Activated CD8-positive, alpha-beta memory T cell treated with anti-CD3 and anti-CD28 coated beads, Interleukin-2, amount 50 U/mL, for 1 hour (primary cell): ENCODE measurements around the gene KLK11.

Experiments used
- DNase-seq: peaks from one replicate; pipeline ENCODE4 v3.0.0-alpha.2; 2020; ENCODE audit errors: extremely low read depth

KLK11 gene

GRCh38 chr19:51026554-51026831 is at the start of gene KLK11:
KLK11 (minus strand) TSS chr19:51026616; CDS start chr19:51025631, 985 bp downstream.
- DNase-seq: no peak

- no peak for DNase-seq
Measured at GRCh38 chr19:51075998-51076397, 49.6 kb upstream of the KLK11 start.

DNA sequence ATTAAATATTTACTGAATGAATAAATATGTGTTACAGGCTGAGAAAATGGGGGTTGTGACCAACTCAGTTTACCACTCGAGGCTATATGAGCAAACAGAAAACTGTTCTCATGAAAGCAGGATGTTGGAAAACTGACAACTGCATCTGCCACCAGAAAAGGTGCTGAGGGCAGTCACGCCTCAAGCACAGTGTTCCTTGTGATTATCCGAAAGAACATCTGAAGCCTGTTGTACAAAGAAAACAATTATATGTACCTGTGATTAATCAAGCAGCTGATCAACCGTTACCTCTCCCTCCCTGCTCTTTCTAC is 44.6 kb upstream of the KLK11 start:
- no peak for DNase-seq

DNA sequence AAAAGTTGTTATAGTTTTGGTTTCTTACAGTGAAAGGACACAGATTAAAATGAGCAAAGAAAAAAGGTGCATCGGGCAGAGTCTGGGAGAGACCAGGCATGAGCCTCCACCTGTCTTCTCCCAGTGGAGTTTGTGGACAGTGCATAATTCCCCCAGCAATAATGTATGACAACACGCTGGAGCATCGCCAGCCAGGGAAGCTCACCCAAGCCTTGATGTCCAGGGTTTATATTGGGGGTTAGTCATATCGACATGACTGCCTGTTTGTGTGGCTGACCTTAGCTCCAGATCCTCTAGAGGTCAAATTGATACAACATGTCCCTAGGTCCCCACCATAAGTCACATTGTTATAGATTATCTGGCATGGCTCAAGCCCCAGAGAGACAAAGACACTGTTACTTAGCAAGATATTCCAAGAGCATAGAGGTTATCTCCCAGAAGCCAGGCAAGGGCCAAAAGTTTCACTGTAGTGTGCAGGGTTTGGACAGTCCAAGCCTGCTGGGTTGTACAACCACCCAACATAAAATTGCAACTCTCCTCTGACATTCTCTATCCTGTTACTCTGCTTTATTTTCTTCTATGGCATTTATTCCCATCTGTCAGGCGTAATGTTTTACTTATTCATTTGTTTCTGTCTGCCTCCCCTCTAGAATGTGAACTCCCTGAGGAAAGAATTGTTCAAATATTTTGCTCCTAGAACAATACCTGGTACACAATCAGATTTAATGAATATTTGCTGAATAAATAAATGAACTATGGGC is 44.1 kb upstream of the KLK11 start:
- no peak for DNase-seq

DNA sequence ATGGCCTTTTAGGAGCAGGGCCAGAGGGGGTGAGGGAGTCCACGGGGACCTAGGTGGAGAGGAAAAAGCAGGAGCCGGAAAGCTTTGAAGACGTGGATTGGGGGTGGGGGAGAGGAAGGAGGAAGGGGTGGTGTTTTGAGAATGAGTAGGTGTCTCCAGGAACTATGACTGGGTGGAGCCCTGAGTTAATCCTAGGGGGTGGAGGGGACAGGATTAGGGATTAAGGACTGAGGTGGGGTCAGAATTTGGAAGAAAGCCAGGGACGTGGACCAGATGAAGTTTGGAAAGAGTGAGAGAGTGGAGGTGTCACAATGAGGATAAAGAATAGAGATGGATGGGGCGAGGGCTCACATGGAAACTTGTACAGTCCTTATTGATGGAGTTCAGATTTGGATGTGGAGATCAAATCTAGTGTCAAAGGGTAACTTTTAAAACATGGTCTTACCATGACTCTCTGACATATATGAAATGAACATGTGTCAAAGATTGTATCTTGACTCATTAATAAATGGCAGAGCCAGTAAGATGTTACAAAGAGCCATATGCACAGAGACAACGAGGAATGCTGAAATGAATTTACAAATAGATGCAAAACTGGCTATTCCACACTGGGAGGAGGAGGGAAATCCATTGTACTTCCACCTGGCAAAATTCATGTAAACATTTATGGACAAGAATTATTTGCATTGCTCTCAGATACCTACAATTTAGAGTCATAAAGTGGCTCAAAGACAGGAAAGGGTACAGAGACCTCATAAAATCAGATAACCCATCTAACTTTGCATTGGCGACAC is 40.2 kb upstream of the KLK11 start:
- no peak for DNase-seq

- DNase-seq: no peak
Measured at GRCh38 chr19:51065221-51065960, 39.0 kb upstream of the KLK11 start.

DNA sequence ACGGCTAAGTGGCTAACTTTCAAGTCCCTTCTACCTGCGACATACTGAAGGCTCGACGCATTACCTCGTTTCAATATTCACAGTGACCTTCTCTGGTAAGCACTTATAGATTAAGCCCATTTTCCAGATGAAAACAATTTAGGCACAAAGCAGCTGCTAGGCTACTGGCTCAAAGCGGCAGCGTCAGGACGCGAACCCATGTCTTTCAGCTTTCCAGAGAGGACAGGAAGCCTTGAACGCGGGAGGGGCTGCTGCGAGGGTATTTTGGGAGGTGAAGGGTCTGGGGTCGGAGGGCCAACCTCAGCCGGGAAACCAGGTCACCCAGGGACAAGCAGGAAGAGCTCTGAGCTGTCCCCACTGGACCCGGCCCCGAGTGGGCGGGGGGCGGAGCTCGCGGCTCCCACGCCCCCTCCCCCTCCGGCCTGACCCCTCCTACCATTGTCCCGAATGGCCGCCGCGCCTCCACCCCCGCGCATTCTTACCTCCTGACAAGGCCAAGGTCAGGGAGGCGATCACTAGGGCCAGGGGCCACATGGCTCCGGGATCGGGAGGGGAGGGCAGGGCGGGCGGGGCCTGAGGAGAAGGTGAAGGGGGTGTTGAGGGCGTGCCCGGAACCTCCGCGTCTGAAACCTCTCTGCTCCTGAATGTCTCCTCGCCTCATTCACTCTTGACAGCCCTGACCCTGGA is 38.3 kb upstream of the KLK11 start, which contains the start of gene KLK13:
Gene KLK13 (minus strand): TSS at position 559 of the 687 bp plus-strand sequence. CDS start 25 bp downstream, at position 534.
- DNase-seq: no peak

DNA sequence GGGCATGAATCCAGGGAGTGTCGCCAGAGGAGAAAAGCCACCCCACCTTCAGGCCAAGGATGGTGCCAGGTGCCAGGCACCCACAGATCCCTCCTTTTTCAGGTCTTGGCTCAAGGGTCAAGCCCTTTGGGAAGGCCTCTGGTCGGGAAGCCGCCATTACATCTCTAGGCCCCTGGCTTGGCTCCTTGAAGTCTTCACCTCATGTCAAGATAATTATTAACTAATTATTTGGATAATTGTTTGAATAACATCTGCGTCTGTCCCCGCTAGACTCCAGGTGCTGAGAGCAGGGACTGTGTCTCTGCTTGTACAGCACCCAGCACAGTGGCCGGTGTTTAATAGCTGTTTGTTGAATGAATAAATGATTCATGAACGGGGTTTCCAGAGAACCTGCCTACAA is 37.2 kb upstream of the KLK11 start:
- no peak for DNase-seq

DNA sequence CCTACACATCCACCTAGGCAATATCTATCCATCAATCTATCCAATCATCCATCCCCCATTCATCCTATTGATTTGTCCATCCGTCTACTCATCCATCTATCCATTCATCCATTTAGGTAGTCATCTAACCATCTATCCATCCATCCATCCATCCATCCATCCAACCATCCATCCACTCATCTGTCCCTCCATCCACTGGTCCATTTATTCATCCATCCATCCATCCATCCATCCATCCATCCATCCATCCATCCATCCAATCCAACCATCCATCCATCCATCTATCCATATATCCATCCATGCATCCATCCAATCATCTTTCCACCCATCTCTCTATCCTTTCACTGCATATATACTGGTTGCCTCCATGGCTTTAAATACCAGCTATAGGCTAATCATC is 34.6 kb upstream of the KLK11 start:
- no peak for DNase-seq

- DNase-seq: no peak
Measured at GRCh38 chr19:51060336-51060735, 33.9 kb upstream of the KLK11 start.

- no peak for DNase-seq
Measured at GRCh38 chr19:51059715-51060114, 33.3 kb upstream of the KLK11 start.

- DNase-seq: no peak
Measured at GRCh38 chr19:51055866-51056265, 29.4 kb upstream of the KLK11 start.

DNA sequence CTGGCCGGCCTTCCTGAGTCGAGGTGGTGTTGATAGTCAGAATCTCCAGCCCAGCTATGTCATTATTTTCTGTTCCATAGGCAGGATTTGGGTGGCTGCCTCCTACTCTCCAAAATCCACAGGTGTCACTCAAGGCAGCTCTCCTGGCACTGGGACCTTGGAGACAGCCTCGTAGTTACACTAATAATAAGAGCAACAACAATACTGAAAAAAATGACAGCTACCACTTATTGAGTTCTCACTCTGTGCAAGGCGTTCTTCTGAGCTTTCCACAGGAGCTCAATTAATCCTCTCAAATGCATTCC is 20.6 kb upstream of the KLK11 start:
- DNase-seq: no peak

GRCh38 chr19:51044327-51044726 is 17.9 kb upstream of the KLK11 start:
- DNase-seq: no peak

DNA sequence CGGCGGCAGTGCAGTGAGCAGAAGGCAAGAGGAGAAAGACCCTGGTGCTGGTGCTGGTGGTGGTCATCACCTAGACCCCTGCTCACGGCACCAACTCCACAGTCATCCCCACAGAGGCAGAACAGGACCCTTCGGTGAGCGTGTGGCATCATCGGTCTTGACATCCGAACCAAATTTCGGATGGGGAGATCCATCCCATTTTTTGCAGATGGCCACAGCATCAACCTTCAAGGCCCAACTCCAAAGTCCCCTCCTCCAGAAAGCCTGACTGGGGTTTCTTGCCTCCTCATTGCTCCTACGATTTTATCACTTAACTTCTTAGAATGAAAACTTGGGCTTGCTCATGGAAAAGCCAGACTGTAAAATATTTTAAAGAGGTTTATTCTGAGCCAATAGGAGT is 17.1 kb upstream of the KLK11 start:
- no peak for DNase-seq

- DNase-seq: no peak
Measured at GRCh38 chr19:51040151-51040550, 13.7 kb upstream of the KLK11 start.

DNA sequence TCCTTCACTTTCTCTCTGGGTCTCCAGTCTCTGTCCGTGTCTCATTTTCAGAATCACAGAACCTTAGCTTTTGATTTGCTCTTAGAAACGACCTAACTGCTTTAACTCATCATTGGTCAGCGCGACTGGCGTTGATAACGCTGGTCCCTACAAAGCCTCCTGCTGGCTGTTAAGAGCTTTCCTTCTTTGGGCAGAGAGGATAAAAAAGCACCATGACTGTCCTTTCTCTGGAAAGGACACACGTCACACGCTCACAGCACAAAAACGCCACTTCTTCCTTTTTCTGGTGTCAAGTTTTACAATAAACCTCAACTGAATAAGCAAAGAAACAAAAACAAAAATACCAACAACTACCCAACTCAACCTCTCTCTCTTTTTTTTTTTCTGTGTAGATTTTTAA is 10.1 kb upstream of the KLK11 start:
- DNase-seq: no peak

DNA sequence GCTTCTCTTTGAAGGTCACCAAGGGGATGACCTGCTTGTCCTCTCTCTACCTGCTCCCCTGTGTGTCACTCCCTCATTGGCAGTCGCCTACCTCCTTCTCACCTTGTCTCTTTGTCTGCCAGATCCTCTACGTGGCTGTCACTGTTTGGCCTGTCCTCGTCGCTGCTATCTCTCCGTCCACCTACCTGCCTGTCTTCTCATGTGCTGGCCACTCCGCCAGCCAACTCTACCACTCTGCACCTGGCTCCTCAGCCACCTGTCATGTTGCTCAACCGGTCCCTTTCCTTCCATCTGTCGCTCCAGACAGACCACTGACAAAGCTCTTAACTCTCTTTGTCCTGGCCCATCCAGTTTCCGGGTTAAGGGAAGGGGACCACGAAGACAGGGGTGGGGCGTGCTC is 8.3 kb upstream of the KLK11 start, which contains the start of gene KLK12:
Gene KLK12 (minus strand): TSS at position 299 of the 400 bp plus-strand sequence. CDS start 381 bp downstream, outside the sequence.
- DNase-seq: no peak

DNA sequence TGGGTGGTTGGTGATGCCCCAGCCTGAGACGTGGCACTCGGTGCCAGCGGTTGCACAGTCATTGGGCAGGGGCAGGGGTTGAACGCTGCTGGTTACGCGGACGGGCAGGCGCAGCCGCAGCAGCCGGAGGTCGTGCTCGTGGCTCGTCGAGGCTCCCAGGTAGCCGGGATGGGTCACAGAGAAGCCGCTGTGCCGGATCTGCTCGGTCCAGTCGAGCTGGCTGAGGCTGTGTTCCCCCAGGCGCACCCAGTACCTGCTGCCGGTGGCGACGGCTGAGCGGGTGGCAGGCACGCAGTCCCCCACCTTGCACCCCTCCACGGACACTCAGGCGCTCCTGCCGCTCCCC is 5.4 kb upstream of the KLK11 start:
- DNase-seq: no peak

DNA sequence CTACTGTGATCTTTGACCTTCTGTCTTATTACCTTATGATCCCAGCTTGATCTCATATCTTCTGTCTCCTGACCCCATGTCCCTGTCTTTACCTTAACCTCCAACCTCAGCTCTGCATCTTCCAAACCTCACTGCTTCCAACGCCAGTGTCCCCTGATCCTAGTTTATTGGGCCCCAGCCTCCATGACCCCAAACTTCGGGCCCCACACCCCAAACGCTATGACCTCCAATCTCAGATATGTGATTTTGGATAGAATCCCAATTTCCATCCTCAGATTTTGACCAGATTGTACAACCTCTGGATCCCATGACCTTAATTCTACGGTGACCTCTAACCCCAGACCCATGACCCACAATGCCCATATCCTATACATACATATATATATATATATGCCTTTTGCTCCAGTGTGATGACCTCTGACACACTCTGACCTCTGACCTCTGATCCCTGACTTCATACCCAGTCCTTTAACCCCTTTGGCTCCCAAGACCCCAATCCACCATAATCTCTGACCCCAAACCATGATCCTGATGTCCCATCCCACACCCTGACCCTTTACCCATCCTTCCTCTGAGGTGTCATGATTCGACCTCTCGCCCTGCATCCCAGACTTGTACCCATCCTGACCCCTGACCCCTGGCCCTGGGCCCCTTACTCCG is 4.9 kb upstream of the KLK11 start:
- DNase-seq: no peak

GRCh38 chr19:51030631-51031030 is 4.2 kb upstream of the KLK11 start:
- DNase-seq: no peak

GRCh38 chr19:51029718-51030117 is 3.3 kb upstream of the KLK11 start:
- no peak for DNase-seq
